Choroid plexus epithelial cell (primary cell): ENCODE results near the gene CCDC88C.

Experiments
- DNase-seq: peaks from one replicate; pipeline ENCODE4 v3.0.0-alpha.2; 2010; ENCODE audit warnings: low read depth
- H3K4me3 ChIP-seq: 2 replicates; pipeline ENCODE4 v1.5.1; 2011; ENCODE audit warnings: low read depth, mild to moderate bottlenecking, control low read depth, low read length, moderate library complexity
- CTCF ChIP-seq: conservative IDR thresholded peaks from 2 replicates; pipeline ENCODE4 v1.5.1; 2011; ENCODE audit warnings: low read depth, mild to moderate bottlenecking, control low read depth, inconsistent platforms, low read length, moderate library complexity

CCDC88C gene

GRCh38 chr14:91424813-91425530 lies 7.4 kb upstream of the CCDC88C start:
- H3K4me3 ChIP-seq, result no peak overlapping the region
- DNase-seq, result no peak
- no peak for TF ChIP-seq CTCF

- DNase-seq, result no peak
- no peak overlapping the region for H3K4me3 ChIP-seq
- TF ChIP-seq CTCF, result no peak
These were observed 3.1 kb upstream of the CCDC88C start for GRCh38 chr14:91420686-91421085.

GRCh38 chr14:91419451-91419850 lies 1.8 kb upstream of the CCDC88C start:
- H3K4me3 ChIP-seq, result no peak overlapping the region
- no peak for DNase-seq
- TF ChIP-seq CTCF, result no peak

GRCh38 chr14:91419044-91419397 lies 1.4 kb upstream of the CCDC88C start:
- TF ChIP-seq CTCF, result no peak
- H3K4me3 ChIP-seq, result no peak overlapping the region
- no peak for DNase-seq

GRCh38 chr14:91418387-91419043 lies 895 bp upstream of the CCDC88C start:
- peak; percentile 96 for TF ChIP-seq CTCF
- peak; percentile 51 for DNase-seq
- peak overlapping the region; percentile 42 for H3K4me3 ChIP-seq

- no peak for DNase-seq
- peak overlapping the region; percentile 22 for H3K4me3 ChIP-seq
- TF ChIP-seq CTCF, result no peak
These were observed 365 bp upstream of the CCDC88C start for GRCh38 chr14:91417983-91418386.

- no peak for TF ChIP-seq CTCF
- DNase-seq, result no peak
- no peak overlapping the region for H3K4me3 ChIP-seq
These were observed 888 bp downstream of the CCDC88C start for GRCh38 chr14:91416744-91417119.
